Fibroblast of peridontal ligament (primary cell): Measurements from ENCODE around the gene EPHA6.

Source experiments
- DNase-seq: peaks from one replicate; pipeline ENCODE4 v3.0.0-alpha.2; 2010; ENCODE audit errors: extremely low read depth

EPHA6 gene

DNA sequence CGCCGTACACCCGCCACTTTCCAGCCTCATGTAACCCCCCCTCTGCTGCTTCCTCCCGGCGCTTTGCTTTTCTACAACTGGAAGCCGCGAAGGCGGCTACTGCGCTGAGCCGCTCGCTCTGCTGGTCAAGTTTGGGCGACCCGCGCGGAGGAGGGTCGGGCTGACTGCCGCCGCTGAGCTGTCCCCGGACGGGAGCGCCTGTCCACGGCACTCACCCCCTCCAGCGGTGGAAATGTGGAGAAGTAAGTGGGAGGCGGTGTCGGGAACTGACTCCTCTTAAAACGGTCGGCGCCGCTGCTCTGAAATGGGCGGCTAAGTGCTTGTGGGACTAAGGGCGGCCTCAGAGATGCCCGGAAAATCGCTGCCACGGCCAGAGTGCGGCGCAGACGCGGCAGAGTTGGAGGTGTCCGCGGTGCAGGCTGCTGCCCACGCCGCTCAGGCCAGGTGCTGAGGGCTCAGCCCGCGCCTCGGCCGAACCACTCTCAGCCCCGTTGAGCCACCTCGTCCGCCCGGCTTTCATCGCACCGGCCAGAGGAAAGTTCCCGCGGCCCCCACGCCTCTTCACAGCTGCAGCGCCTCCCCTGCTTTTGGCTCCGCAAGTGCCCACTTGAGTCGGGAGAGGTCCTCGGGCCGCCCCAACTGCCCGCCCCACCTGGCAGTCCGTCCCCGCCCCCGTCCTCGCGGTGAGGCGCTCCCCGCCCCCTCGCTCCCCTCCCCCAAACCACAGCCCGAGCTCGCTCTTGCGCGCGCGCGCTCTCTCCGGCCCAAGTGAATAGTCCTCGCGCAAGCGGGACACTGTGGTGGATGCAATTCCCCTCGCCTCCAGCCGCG, at the start of gene EPHA6:
TSS of gene EPHA6 (plus strand) at position 775 of the 831 bp plus-strand sequence.
- peak; percentile 15 for DNase-seq

DNA sequence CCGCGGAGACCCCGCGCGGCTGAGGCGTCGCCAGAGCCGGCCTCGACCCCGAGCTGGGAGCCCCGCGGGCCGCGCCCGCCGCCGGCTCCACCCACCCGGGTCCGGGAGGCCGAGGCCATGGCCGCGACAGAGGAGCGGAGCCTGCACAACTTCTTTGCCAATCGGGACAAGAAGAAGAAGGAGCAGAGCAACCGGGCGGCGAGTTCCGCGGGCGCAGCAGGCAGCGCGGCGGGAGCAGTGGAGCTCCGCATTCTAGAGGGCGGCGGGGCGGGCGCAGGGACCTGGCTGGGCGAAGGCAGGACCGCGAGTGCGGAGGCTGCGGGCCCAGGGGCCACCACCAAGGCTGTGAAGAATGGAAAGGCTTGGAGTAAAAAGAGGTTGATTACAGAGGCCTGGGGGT, 37.6 kb upstream of the EPHA6 start:
- DNase-seq: no peak

- no peak for DNase-seq
Observed at GRCh38 chr3:96779810-96780209, 34.6 kb upstream of the EPHA6 start.

DNA sequence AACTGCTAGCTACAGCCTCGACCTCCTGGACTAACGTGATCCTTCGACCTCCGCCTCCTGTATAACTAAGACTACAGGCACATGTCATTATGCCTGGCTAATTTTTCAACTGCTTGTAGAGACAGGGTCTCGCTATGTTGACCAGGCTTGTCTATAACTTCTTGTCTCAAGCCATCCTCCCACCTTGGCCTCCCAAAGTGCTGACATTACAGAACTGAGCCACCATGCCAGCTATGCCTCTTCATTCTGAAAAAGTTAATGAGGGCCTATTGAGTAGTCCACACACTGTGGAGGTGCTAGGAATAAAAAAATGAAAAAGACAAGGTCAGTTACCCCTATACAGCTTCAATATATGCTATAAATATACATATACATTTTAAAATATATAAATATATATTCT, 18.3 kb upstream of the EPHA6 start:
- no peak for DNase-seq

- DNase-seq: no peak
Observed at GRCh38 chr3:96803870-96804269, 10.5 kb upstream of the EPHA6 start.

DNA sequence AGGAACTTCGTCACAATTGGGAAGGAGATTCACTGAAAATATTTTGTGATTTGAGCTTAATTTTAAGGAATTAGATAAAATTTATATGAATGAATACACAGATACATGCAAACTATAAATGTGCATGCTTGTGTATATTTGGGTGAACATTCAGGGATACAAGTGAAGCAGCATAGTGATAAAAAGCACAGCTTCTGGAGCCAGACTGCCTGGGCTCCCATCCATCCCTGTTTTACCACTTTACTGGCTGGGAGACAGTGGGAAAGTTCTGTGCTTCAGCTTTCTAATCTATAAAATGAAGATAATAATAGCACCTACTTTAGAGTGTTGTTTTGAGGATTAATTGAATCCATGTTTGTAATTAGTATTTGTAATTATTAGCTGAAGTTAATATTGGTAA, 8.1 kb upstream of the EPHA6 start:
- DNase-seq: no peak

DNA sequence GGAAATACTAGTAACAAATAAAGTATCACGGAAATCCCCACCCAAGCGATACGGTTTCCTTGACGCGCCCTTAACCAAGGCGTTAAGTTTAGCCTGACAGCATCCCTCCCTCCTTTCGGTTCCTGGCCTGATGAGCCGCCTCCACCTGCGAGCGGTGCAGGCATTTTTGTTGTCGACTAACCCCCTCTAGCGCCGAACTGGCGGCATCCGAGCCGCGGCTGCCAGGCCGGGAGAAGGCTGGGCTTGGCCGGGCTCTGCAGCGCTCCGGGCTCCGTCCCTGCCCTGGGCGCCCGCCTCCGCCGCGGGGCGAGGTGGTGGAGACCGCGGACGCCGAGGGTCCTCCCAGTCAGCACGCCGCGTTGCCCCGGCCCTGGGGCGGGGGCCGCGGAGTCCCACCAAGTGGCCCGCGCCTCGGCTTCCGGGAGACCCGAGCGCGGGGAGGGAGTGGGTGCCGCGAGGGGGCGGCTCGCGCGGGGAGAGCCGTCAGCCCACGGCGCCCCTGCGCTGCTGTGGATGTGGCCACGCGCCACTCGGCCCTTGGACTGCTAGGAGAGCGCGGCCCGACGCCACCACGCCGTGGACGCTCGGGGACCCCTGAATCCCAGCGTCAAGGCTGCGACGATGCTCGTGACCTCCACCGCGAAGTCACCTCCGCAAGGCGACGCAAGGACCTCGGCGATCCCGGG, 1.1 kb upstream of the EPHA6 start:
- peak; percentile 21 for DNase-seq

GRCh38 chr3:96814651-96815567, 515 bp downstream of the EPHA6 start:
- no peak for DNase-seq

DNA sequence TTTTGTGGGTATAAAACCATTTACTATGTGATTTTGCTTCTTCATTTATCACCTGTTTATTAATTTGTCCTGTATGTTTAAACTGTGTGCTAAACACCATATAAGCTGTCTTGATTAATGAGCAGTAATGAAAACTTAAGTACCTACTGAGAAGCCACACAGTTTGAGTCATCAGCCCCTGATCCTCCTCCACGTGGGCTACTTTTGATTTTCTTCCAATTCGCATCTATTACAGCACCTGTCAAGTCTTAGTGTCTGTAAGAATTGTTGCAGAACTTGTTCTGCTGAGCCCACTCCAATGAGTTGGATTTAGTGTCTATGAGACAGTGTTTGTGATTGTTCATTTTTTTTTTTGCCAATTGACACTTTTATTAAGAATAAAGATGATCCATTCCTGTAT, 16.8 kb downstream of the EPHA6 start:
- DNase-seq: no peak

DNA sequence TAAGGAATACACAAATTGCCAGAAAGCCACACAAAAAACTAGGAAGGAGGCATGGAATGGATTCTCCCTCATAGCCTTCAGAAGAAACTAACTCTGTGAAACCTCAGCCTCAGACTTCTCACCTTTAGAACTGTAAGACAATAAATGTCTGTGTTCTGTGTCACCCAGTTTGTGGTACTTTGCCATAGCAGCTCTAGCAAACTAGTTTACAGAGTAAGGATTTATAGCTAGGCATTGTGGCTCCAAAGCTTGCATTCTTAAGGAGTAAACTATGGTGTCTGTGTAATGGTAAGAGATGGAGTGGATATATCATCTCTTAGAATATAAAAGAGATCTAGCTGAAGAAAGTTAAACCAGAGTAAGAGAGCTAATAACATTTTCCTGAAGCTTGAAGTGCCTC, 18.9 kb downstream of the EPHA6 start:
- DNase-seq: no peak

DNA sequence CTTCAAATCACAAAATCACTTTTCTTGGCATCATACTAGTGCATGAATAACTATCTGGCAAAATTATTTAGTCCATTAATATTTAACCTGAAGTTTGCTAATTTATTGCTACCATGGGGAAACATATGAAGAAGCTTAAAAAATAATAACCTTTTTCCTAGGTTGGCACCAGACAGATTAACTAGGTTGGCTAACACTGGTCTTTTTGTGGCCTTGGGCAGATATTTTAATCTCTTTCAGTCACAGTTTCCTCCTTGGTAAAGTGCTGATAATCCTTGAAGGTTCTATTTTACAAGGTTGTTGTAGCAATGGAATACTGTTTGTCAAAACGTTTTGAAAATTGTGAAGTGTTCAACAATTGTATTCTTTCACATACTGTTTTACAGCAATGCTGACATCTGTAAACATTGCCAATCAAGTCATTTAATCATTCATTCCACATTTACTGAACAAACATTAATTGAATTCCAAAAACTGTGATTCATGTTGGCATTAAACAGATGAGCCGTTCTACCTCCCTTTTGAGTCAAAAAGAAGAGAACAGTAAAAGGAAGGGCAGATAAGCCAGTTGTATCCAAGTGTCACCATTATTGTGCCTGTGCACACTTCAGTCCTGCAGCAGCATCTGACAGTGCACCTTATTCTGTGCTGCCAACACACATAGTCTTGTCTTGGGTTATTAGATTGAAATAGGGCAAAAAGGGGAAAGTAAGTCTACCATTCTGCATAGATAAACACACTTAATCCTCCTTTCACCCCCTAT, 21.9 kb downstream of the EPHA6 start:
- no peak for DNase-seq

- DNase-seq: no peak
Observed at GRCh38 chr3:96843505-96844203, 29.3 kb downstream of the EPHA6 start.

- no peak for DNase-seq
Observed at GRCh38 chr3:96844204-96844514, 29.8 kb downstream of the EPHA6 start.

DNA sequence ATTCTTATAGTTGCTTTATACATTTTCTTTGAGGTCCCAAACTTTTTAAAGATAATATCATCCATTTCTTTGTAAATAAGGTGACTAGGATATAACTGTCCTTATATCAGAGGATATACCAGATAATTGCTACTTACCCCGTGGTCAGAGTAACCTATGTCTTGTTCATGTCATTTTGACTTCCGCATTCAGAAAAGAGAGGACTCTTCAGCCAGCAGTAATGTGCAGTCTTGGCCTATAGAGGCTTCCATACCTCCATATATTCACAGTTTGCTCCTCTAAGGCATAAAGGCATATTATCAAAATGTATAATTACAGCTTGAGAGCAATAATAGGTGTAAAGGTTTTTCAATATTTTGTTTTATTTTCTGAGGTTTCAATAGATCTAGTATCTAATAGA, 38.5 kb downstream of the EPHA6 start:
- no peak for DNase-seq

- no peak for DNase-seq
Observed at GRCh38 chr3:96860882-96861281, 46.5 kb downstream of the EPHA6 start.

GRCh38 chr3:96863129-96863740, 48.8 kb downstream of the EPHA6 start:
- DNase-seq: no peak

DNA sequence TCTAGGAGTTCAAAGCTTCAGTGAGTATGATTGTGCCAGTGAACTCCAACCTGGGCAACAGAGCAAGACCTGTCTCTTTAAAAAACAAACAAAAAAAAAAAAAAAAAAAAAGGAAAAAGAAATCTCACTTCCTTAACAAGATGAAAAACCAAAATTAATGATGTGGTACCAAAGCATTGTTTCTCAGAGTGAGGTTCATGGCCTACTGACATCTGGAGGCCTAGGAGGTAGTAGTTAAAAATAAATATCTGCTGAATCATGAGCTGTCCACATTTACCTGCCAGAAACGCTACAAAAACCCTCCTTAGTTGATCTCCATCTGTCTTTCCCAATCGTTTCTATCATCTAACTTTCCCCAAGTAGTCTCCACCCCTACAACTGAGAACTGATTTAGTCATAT, 51.2 kb downstream of the EPHA6 start:
- no peak for DNase-seq

- no peak for DNase-seq
Observed at GRCh38 chr3:96869316-96869715, 54.9 kb downstream of the EPHA6 start.

GRCh38 chr3:96877510-96877909, 63.1 kb downstream of the EPHA6 start:
- DNase-seq: no peak

DNA sequence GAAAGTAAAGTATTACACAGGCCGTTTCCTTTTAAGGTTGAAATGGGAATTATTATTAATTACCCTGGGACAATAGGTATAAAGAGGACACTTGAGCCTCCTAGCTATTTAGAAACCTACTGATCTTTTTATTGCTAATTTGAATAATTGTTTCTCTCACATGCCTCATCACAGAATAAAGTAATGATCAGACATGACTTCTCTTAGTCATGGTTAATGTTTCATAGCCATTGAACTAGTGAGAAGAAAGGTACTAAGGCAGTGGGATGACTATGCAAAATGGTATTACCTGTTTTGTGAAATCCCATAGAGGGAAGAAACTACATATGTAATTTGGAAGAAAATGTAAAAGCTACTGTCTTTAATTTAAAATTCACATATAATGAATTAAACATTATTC, 85.6 kb downstream of the EPHA6 start:
- DNase-seq: no peak

GRCh38 chr3:96900566-96900965, 86.2 kb downstream of the EPHA6 start:
- no peak for DNase-seq
